H9 (cell line): ENCODE results near the gene DSCAM. TPM values are rescaled to one million over a fixed set of nuclear protein-coding genes. Genes with fewer than 3 reads are reported as not detected.

ENCODE experiments used
- DNase-seq: peaks from one replicate; pipeline ENCODE4 v3.0.0-alpha.2; 2017
- H2AFZ ChIP-seq: one replicate; pipeline ENCODE4 v1.6.1; 2013; ENCODE audit warnings: mild to moderate bottlenecking, low read length, control low read depth, moderate library complexity
- H2AK5ac ChIP-seq: 2 replicates; pipeline ENCODE4 v1.6.1; 2013; ENCODE audit warnings: low read length, control low read depth, mixed read lengths; ENCODE audit not compliant: insufficient read length
- H2BK120ac ChIP-seq: one replicate; pipeline ENCODE4 v1.6.1; 2013; ENCODE audit warnings: low read depth, mild to moderate bottlenecking, low read length, control low read depth, inconsistent platforms; ENCODE audit not compliant: poor library complexity, severe bottlenecking
- H2BK12ac ChIP-seq: 2 replicates; pipeline ENCODE4 v1.6.1; 2013; ENCODE audit warnings: low read length, control low read depth, mixed read lengths, low read depth; ENCODE audit not compliant: insufficient read length
- H2BK15ac ChIP-seq: 2 replicates; pipeline ENCODE4 v1.6.1; 2013; ENCODE audit warnings: low read depth, low read length, control low read depth
- H2BK20ac ChIP-seq: one replicate; pipeline ENCODE4 v1.6.1; 2013; ENCODE audit warnings: low read depth, mild to moderate bottlenecking, low read length, control low read depth, inconsistent platforms; ENCODE audit not compliant: poor library complexity, severe bottlenecking
- H2BK5ac ChIP-seq: 2 replicates; pipeline ENCODE4 v1.6.1; 2013; ENCODE audit warnings: low read length, control low read depth, mixed read lengths; ENCODE audit not compliant: insufficient read length
- H3K14ac ChIP-seq: 2 replicates; pipeline ENCODE4 v1.6.1; 2013; ENCODE audit warnings: low read length, control low read depth; ENCODE audit not compliant: insufficient read depth
- H3K18ac ChIP-seq: 2 replicates; pipeline ENCODE4 v1.6.1; 2013; ENCODE audit warnings: low read depth, mild to moderate bottlenecking, mixed read lengths, low read length, control low read depth; ENCODE audit not compliant: insufficient read length
- H3K23ac ChIP-seq: 2 replicates; pipeline ENCODE4 v1.6.1; 2013; ENCODE audit warnings: low read length, control low read depth, mixed read lengths, low read depth; ENCODE audit not compliant: insufficient read length
- H3K23me2 ChIP-seq: 2 replicates; pipeline ENCODE4 v1.6.1; 2013; ENCODE audit warnings: low read depth, mild to moderate bottlenecking, mixed read lengths, low read length, control low read depth; ENCODE audit not compliant: insufficient read length, poor library complexity, severe bottlenecking
- H3K27ac ChIP-seq: 2 replicates; pipeline ENCODE4 v1.5.1; 2013; ENCODE audit warnings: low read length, control low read depth, mixed read lengths, low read depth; ENCODE audit not compliant: insufficient read length
- H3K27me3 ChIP-seq: 2 replicates; pipeline ENCODE4 v1.6.1; 2013; ENCODE audit warnings: low read length, control low read depth, inconsistent platforms; ENCODE audit not compliant: insufficient read depth
- H3K4ac ChIP-seq: 2 replicates; pipeline ENCODE4 v1.6.1; 2013; ENCODE audit warnings: low read depth, mild to moderate bottlenecking, control low read depth, inconsistent platforms, low read length, moderate library complexity
- H3K4me1 ChIP-seq: 2 replicates; pipeline ENCODE4 v1.6.1; 2013; ENCODE audit warnings: low read length, control low read depth, inconsistent platforms; ENCODE audit not compliant: insufficient read depth
- H3K4me2 ChIP-seq: 2 replicates; pipeline ENCODE4 v1.6.1; 2013; ENCODE audit warnings: low read length, control low read depth, mixed read lengths; ENCODE audit not compliant: insufficient read length, insufficient read depth
- H3K56ac ChIP-seq: 2 replicates; pipeline ENCODE4 v1.6.1; 2013; ENCODE audit warnings: low read depth, mild to moderate bottlenecking, mixed read lengths, low read length, control low read depth; ENCODE audit not compliant: insufficient read length
- H3K79me1 ChIP-seq: 2 replicates; pipeline ENCODE4 v1.6.1; 2013; ENCODE audit warnings: low read depth, mild to moderate bottlenecking, moderate library complexity, low read length, control low read depth, inconsistent platforms; ENCODE audit not compliant: insufficient read depth, poor library complexity, severe bottlenecking
- H3K79me2 ChIP-seq: 2 replicates; pipeline ENCODE4 v1.6.1; 2013; ENCODE audit warnings: low read length, control low read depth, inconsistent platforms; ENCODE audit not compliant: insufficient read depth
- H3K9ac ChIP-seq: 2 replicates; pipeline ENCODE4 v1.6.1; 2013; ENCODE audit warnings: low read length, control low read depth, mixed read lengths; ENCODE audit not compliant: insufficient read length; ENCODE audit errors: extremely low read depth
- H3K9me3 ChIP-seq: one replicate; pipeline ENCODE4 v1.6.1; 2013; ENCODE audit warnings: low read depth, low read length, inconsistent platforms; ENCODE audit not compliant: control insufficient read depth
- H3T11ph ChIP-seq: one replicate; pipeline ENCODE4 v1.6.1; 2013; ENCODE audit warnings: mild to moderate bottlenecking, low read length, control low read depth, inconsistent platforms
- H4K20me1 ChIP-seq: one replicate; pipeline ENCODE4 v1.6.1; 2013; ENCODE audit not compliant: control insufficient read depth, insufficient read length, insufficient read depth
- H4K5ac ChIP-seq: 2 replicates; pipeline ENCODE4 v1.6.1; 2013; ENCODE audit warnings: low read depth, mild to moderate bottlenecking, mixed read lengths, low read length, control low read depth; ENCODE audit not compliant: insufficient read length
- H4K8ac ChIP-seq: replicated peaks from 2 replicates; pipeline ENCODE4 v1.6.1; 2013; ENCODE audit warnings: low read length, control low read depth, mixed read lengths, low read depth; ENCODE audit not compliant: insufficient read length
- H4K91ac ChIP-seq: 2 replicates; pipeline ENCODE4 v1.6.1; 2013; ENCODE audit warnings: low read depth, mild to moderate bottlenecking, moderate library complexity, mixed read lengths, low read length, control low read depth; ENCODE audit not compliant: insufficient read length
- H3K27ac Mint-ChIP-seq, 3 experiments: 2 replicates in 2 of 3; 3 replicates in 1 of 3; pipeline ENCODE4 v1.8.0; 2020 to 2021; ENCODE audit warnings: mixed read lengths in 3 of 3, mild to moderate bottlenecking in 1 of 3, moderate library complexity in 1 of 3
- H3K27me3 Mint-ChIP-seq: 2 replicates; pipeline ENCODE4 v1.8.0; 2021; ENCODE audit warnings: low read depth, mild to moderate bottlenecking, moderate library complexity, mixed read lengths
- H3K36me3 Mint-ChIP-seq, 3 experiments: 2 replicates in 2 of 3; 3 replicates in 1 of 3; pipeline ENCODE4 v1.8.0; 2020 to 2021; ENCODE audit warnings: low read depth in 3 of 3, mixed read lengths in 3 of 3; ENCODE audit not compliant: insufficient read depth in 1 of 3
- H3K4me1 Mint-ChIP-seq, 2 experiments: 2 replicates each; pipeline ENCODE4 v1.8.0; 2020; ENCODE audit warnings: mixed read lengths in 2 of 2
- H3K4me3 Mint-ChIP-seq, 2 experiments: 2 replicates in 1 of 2; 3 replicates in 1 of 2; pipeline ENCODE4 v1.8.0; 2020 to 2021; ENCODE audit warnings: mild to moderate bottlenecking in 2 of 2, mixed read lengths in 2 of 2, moderate library complexity in 1 of 2
- H3K9me3 Mint-ChIP-seq, 2 experiments: 2 replicates in 1 of 2; 3 replicates in 1 of 2; pipeline ENCODE4 v1.8.0; 2020; ENCODE audit warnings: mild to moderate bottlenecking in 2 of 2, mixed read lengths in 2 of 2, moderate library complexity in 1 of 2
- WGBS: extraction: QIAGEN DNeasy Blood & Tissue Kit; methylation state at CpG from one replicate; pipeline ENCODE4 v1.1.7; 2013; ENCODE audit warnings: missing lambda C conversion rate, low lambda C conversion rate, mixed read lengths; ENCODE audit not compliant: insufficient read length; ENCODE audit errors: extremely low coverage; 5-methylcytosine and 5-hydroxymethylcytosine counted together
- total RNA-seq: library from RNA; stranded (reverse); gene quantifications from 2 replicates; pipeline ENCODE4 v1.2.1, GENCODE V29; 2021
- TF ChIP-seq, protein P1 (sequence below): fragments of 200-600 bp; sonication (generic); conservative IDR thresholded peaks from 3 replicates; pipeline ENCODE4 v1.8.0; 2021; ENCODE audit warnings: antibody characterized with exemption, mild to moderate bottlenecking

The DSCAM gene
- total RNA-seq, 1 experiment from 2014 or later: 0.17 TPM

GRCh38 chr21:40282912-40283886, 563.8 kb downstream of the DSCAM start:
- H4K91ac ChIP-seq: no peak overlapping the region
- H3K79me2 ChIP-seq: no peaks in the 10 kb centered on the region
- H2BK20ac ChIP-seq: no peak overlapping the region
- H3K9me3 ChIP-seq: peaks cover 7% of the 10 kb centered on the region
- H3K56ac ChIP-seq: no peak overlapping the region
- Mint-ChIP-seq H3K4me1 (peaks cover 5 to 14% of the 10 kb centered on the region in 2 experiments), H3K27ac (no peak overlapping the region), H3K27me3 (no peaks in the 10 kb centered on the region), H3K9me3 (peaks cover 0 to 12% of the 10 kb centered on the region in 2 experiments; a peak in 4 of 5 replicates), H3K4me3 (no peak overlapping the region), H3K36me3 (peaks cover 3 to 7% (median 6%) of the 10 kb centered on the region in 3 experiments)
- H4K5ac ChIP-seq: no peak overlapping the region
- H2BK120ac ChIP-seq: no peak overlapping the region
- no peak overlapping the region for H3K14ac ChIP-seq
- no peak overlapping the region for H2BK12ac ChIP-seq
- no peaks in the 10 kb centered on the region for H3K27me3 ChIP-seq
- no peaks in the 10 kb centered on the region for H4K20me1 ChIP-seq
- no peak overlapping the region for H2BK15ac ChIP-seq
- H2BK5ac ChIP-seq: no peak overlapping the region
- no peak overlapping the region for H2AFZ ChIP-seq
- no peak overlapping the region for H3K9ac ChIP-seq
- no peak for DNase-seq
- H3K27ac ChIP-seq: no peak overlapping the region
- H3K4ac ChIP-seq: no peak overlapping the region
- H3K79me1 ChIP-seq: no peaks in the 10 kb centered on the region
- no peaks in the 10 kb centered on the region for H3K23me2 ChIP-seq
- no peak overlapping the region for H3K4me2 ChIP-seq
- H3T11ph ChIP-seq: no peak overlapping the region
- no peak overlapping the region for H2AK5ac ChIP-seq
- WGBS: no CpG with 5 or more reads among the region's 3 CpGs
- no peak overlapping the region for H4K8ac ChIP-seq
- no peak overlapping the region for H3K18ac ChIP-seq
- H3K23ac ChIP-seq: no peak overlapping the region
- TF ChIP-seq, protein P1, sequence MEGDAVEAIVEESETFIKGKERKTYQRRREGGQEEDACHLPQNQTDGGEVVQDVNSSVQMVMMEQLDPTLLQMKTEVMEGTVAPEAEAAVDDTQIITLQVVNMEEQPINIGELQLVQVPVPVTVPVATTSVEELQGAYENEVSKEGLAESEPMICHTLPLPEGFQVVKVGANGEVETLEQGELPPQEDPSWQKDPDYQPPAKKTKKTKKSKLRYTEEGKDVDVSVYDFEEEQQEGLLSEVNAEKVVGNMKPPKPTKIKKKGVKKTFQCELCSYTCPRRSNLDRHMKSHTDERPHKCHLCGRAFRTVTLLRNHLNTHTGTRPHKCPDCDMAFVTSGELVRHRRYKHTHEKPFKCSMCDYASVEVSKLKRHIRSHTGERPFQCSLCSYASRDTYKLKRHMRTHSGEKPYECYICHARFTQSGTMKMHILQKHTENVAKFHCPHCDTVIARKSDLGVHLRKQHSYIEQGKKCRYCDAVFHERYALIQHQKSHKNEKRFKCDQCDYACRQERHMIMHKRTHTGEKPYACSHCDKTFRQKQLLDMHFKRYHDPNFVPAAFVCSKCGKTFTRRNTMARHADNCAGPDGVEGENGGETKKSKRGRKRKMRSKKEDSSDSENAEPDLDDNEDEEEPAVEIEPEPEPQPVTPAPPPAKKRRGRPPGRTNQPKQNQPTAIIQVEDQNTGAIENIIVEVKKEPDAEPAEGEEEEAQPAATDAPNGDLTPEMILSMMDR: no peak
- H3K4me1 ChIP-seq: no peaks in the 10 kb centered on the region
